Activated CD4-positive, CD25-positive, alpha-beta regulatory T cell (primary cell): ENCODE data around the gene CCDC102A.

Source experiments
- DNase-seq, 4 experiments: peaks; one replicate each; lab custom pipeline; 2025; lab: John Stamatoyannopoulos, UW

Gene CCDC102A

GRCh38 chr16:57537581-57538234 lies 1.3 kb upstream of the CCDC102A start:
- no peak for DNase-seq

DNA sequence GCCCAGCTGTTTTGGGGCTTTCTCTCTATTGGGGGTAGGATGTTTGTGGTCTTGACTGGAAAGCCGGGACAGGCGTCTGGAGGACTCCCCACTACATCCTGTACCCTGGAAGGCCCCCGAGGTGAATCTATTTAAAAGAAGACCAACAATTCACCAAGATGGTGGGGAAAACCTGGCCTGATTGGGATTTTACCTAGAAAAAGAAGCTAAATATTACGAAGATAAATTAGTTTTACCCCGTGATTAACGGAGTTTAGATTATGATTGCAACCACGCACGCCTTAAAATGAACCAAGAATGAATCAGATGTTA lies 779 bp upstream of the CCDC102A start:
- DNase-seq, result no peak

- DNase-seq, result peak; percentile 81 to 91 (median 87)
These were observed 578 bp downstream of the CCDC102A start for GRCh38 chr16:57535680-57536305.

- no peak for DNase-seq
These were observed 1.3 kb downstream of the CCDC102A start for GRCh38 chr16:57534881-57535658.

DNA sequence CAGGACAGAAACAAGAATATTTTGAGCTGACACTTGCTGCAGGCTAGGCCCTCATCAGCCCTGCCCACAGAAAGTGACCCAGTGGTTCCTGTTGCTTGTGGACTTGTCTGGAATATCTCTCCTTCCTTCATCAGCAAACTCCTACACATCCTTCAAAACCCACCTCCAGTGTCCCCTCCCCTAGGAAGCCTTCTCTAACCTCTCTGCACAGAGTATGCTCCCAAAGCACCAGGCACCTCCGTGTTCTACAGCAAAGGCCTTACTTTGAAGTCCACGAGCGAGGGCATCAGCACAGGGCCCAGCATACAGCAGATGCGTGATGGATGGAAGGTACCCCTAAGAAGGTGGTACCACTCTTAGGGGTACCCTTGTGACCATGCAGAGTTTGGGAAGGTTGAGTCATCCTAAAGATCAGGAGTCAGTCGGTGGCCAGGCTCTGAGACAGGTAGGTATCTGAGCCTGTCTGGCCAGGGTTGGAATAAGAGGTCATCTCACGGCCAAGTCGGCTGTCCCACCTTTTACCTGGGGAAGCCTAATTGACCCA lies 2.0 kb downstream of the CCDC102A start:
- no peak for DNase-seq

GRCh38 chr16:57533431-57534336 lies 2.7 kb downstream of the CCDC102A start:
- DNase-seq, result no peak

GRCh38 chr16:57532266-57532625 lies 4.1 kb downstream of the CCDC102A start:
- no peak for DNase-seq

DNA sequence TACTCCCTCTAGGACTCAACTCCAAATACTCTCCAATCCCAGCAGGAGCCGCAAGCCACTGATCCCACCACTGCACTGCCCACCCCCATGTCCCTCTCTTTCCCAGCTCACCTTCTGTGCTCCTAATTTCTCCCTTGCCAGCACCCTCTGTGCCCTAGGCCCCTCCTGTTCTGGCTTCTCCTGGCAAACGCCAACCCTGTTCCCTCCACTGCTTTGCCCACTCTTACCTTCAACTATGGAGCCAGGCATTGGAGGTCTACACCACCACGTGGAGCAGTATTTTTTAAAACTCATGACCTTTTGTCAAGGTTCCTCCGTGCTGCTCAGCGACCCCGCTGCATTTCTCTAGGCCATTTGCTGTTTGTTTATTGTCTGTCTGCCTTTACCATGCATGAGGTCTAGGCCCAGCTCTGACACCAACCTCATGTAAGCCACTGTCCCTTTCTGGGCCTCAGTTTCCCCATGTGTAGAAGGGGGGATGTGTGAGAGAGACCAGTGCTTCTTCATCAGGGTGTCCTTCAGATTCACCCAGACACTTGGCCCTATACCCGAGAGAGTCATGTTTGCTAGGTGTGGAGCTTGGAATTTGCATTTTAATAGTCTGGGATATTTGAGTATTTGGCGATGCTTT lies 4.6 kb downstream of the CCDC102A start:
- DNase-seq, result no peak

DNA sequence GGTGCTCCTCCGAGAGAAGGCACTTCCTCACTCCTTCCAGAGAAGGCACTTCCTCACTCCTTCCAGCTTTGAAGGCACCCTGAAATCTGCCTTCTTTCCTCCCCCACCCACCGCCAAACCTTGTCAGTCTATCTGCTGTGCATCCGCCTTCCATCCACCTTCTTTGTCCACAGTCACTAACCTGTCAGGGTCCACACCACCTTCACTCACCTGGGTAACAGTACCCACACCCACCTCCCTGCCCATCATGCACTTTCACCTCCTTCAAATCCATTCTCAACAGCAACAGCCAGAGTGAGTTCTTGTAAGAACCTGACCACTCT lies 5.2 kb downstream of the CCDC102A start:
- DNase-seq, result no peak

DNA sequence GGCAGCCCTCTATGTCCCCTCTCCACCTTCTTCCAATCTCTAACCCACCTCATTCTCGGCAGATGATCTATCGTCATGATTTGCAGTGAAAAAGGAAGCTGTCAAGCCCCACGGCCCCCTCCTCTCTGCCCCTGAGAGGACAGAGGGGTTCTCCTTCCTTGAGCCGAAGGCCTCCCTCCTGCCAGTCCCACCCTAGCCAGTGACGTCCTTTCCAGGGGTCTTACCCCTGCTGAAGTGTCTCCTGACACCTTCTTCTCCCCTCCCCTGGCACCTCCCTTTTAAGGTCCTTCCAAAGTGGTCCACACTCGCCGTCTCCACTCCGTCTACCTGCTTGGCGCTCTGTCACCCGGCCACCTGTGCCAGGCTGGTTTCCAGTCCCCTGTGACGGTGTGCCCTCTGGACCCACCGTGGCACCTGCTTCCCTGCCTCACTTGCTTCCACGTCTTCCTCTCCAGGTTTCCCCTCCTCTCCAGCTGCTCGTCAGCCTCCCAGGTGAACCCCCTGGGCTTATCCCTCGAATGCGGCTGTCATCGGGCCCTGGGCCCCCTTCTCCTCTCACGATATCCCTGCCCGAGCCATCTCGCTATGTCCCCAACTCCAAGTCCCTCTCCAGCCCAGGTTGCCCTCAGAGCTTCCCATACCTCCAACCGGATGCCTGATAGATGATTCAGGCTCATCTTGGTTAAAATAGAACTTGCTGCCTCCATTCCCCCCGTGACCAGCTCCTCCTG lies 5.7 kb downstream of the CCDC102A start:
- DNase-seq, result no peak

GRCh38 chr16:57530104-57530521 lies 6.3 kb downstream of the CCDC102A start:
- peak in 3 of 4 experiments; percentile 39 to 41 (median 40) for DNase-seq

- DNase-seq, result no peak
These were observed 6.8 kb downstream of the CCDC102A start for GRCh38 chr16:57529391-57530103.

GRCh38 chr16:57528499-57529390 lies 7.6 kb downstream of the CCDC102A start:
- DNase-seq, result no peak

GRCh38 chr16:57527610-57528360 lies 8.6 kb downstream of the CCDC102A start:
- DNase-seq, result no peak

DNA sequence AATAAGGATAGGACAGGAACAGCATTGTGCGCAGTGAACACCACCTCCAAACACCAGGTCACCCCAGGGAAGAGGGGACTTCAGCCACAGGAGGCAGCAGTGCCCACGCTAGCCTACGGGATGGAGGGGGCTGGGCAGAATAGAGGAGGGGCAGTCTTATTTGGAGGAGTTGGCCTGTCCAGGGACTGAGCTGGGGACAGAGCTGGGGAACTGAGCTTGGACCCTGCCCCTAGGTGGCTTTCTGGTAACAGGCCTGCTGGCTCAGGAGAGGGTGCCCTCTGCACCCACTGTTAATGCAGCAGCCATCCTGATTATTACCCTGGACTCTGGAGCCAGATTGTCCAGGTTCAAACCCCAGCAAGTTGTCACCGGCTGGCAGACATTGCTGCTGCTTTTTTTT lies 9.3 kb downstream of the CCDC102A start:
- no peak for DNase-seq

DNA sequence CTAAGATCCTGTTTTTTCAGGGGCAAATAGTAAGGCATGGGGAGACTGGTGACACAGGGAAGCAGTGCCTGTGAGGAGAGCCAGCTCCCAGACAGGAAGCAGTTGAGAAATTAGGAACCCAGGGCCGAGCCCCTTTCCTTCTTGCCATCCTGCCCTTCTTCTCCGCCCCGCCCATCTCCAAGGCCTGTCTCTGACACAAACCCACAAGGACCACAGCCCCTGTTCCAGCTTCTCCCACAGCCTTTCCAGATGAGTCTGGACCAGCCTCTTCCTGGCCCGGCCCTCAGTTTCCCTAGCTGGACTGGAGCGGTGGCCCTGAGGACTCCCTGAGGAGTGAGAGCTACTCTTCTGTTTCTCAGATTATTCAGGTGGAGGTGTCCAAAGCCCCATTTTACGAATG lies 9.9 kb downstream of the CCDC102A start:
- DNase-seq, result no peak

GRCh38 chr16:57525761-57526160 lies 10.6 kb downstream of the CCDC102A start:
- DNase-seq, result no peak

- no peak for DNase-seq
These were observed 13.4 kb downstream of the CCDC102A start for GRCh38 chr16:57522960-57523359.
